Measurements from ENCODE around the gene NADSYN1.

- TF ChIP-seq GATA3 (IDR thresholded peaks at IDR 0.05; ENCODE audit: low read depth, low read length) (no peak), GATA2 (IDR thresholded peaks at IDR 0.05; ENCODE audit: low read depth, low read length) (no peak)
Observed at GRCh38 chr11:71467164-71467563, 14.2 kb downstream of the NADSYN1 start.
